Measurements from ENCODE around the gene FCSK. TPM values are rescaled to one million over a fixed set of nuclear protein-coding genes. Genes with fewer than 3 reads are reported as not detected.

The FCSK gene
- total and polyA plus RNA-seq, 8 donors, result 5.8 to 92.7 (median 12.8) TPM

DNA sequence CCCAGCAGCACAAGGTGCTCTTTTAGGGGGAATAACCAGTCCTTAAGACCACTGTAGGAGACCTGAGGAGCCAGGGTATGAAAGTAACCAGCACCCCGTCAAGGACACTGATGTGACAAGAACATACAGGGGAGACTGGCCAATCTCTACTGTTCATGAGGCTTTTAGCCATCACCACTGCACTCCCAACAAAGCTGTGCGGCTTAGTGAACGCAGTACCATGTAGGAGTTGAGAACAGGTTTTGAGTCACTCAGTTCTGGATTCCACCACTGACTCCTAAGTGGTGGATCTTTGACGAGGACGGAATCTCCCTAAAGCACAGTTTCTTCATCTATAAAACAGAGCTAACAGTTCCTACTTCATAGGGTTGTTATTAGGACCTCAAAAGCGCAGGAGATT lies 42.1 kb downstream of the FCSK start:
- no peak overlapping the region for H3K27ac ChIP-seq
- H3K4me1 ChIP-seq, result no peaks in the 10 kb centered on the region
- no peak overlapping the region for H3K4me3 ChIP-seq
- WGBS, 5 donors, result 92 to 97% (median 94%) methylated on average over 6 of the region's 6 CpGs
- no peaks in the 10 kb centered on the region for H3K27me3 ChIP-seq
- intact Hi-C loops (cut with DNase I; ENCODE audit: low total_unique reads), result no loop called here
- H3K9me3 ChIP-seq, result no peaks in the 10 kb centered on the region
- H3K36me3 ChIP-seq, result peaks cover 38 to 100% (median 96%) of the 10 kb centered on the region in 4 donors
- TF ChIP-seq, protein P1, sequence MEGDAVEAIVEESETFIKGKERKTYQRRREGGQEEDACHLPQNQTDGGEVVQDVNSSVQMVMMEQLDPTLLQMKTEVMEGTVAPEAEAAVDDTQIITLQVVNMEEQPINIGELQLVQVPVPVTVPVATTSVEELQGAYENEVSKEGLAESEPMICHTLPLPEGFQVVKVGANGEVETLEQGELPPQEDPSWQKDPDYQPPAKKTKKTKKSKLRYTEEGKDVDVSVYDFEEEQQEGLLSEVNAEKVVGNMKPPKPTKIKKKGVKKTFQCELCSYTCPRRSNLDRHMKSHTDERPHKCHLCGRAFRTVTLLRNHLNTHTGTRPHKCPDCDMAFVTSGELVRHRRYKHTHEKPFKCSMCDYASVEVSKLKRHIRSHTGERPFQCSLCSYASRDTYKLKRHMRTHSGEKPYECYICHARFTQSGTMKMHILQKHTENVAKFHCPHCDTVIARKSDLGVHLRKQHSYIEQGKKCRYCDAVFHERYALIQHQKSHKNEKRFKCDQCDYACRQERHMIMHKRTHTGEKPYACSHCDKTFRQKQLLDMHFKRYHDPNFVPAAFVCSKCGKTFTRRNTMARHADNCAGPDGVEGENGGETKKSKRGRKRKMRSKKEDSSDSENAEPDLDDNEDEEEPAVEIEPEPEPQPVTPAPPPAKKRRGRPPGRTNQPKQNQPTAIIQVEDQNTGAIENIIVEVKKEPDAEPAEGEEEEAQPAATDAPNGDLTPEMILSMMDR (IDR thresholded peaks at IDR 0.05), result no peak
- no peak for TF ChIP-seq EP300 (IDR thresholded peaks at IDR 0.05)
- no peak for TF ChIP-seq POLR2AphosphoS5 (IDR thresholded peaks at IDR 0.05)
- TF ChIP-seq POLR2A (IDR thresholded peaks at IDR 0.05), result no peak
- no peak for DNase-seq

DNA sequence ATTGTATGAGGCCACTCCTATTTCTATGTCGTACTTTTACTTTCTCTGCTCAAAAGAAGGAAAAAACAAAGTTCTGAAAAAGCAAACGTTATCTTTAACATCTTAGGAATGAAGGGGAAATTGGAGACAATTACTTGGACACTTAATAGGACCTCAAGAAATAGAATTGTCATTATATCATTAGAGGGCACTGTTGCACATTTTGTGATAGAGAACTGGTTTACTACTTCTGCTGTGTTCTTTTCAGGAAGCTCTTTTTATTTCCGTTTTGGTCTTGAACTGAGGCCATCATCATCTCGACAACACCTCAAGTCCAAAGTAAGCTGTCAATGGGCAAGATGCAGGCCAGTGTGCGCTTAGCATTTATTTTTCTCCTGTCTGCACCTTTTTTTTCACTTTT lies 54.4 kb downstream of the FCSK start:
- Histone ChIP-seq H3K9me3 (no peaks in the 10 kb centered on the region), H3K4me3 (no peak overlapping the region), H3K36me3 (peaks cover 57 to 99% (median 97%) of the 10 kb centered on the region in 4 donors), H3K4me1 (no peaks in the 10 kb centered on the region), H3K27me3 (no peaks in the 10 kb centered on the region), H3K27ac (no peak overlapping the region)
- no peak for DNase-seq
- WGBS, 5 donors, result 57 to 72% (median 70%) methylated on average over 5 of the region's 5 CpGs
- TF ChIP-seq POLR2AphosphoS5 (IDR thresholded peaks at IDR 0.05) (no peak), EP300 (IDR thresholded peaks at IDR 0.05) (no peak), POLR2A (IDR thresholded peaks at IDR 0.05) (no peak)
- TF ChIP-seq, protein P1 (IDR thresholded peaks at IDR 0.05), result no peak
- intact Hi-C loops (cut with DNase I; ENCODE audit: low total_unique reads), result no loop called here

DNA sequence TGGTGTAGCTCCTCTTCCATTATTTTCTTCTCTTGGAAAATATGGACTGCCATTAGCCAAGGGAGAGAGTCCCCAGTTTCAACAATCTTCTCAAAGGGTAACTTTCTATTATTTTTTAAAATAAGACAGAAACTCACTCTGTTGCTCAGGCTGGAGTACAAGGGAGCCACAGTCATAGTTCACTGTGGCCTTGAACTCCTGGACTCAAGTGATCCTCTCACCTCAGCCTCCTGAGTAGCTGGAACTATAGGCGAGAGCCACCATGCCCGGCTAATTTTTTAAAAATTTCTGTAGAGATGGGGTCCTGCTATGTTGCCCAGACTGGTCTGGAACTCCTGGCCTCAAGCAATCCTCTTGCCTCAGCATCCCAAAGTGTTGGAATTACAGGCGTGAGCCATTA lies 55.8 kb downstream of the FCSK start:
- Histone ChIP-seq H3K4me3 (no peak overlapping the region), H3K36me3 (peaks cover 67 to 100% (median 98%) of the 10 kb centered on the region in 4 donors), H3K9me3 (no peaks in the 10 kb centered on the region), H3K27me3 (no peaks in the 10 kb centered on the region), H3K4me1 (no peaks in the 10 kb centered on the region), H3K27ac (no peak overlapping the region)
- DNase-seq, result no peak
- 94 to 100% (median 95%) methylated on average over 3 of the region's 3 CpGs for WGBS, 5 donors
- intact Hi-C loops (cut with DNase I; ENCODE audit: low total_unique reads), result no loop called here
- TF ChIP-seq, protein P1 (IDR thresholded peaks at IDR 0.05), result no peak
- no peak for TF ChIP-seq POLR2A (IDR thresholded peaks at IDR 0.05)

DNA sequence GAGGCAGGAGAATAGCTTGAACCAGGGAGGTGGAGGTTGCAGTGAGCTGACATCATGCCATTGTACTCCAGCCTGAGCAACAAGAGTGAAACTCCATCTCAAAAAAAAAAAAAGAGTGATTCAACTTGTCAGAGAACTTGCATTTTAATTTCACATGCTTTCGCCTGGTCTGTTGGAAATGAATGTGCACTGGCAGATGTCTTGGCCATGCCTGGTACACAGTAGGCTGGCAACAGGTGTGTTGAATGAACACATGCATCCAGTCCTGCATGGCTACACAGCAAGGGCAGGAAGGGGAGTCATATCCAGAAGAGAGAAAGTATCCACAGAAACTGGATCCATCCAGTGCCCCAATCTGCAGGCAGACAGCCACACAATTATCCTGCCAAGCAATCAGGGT lies 57.4 kb downstream of the FCSK start:
- Histone ChIP-seq H3K27ac (no peak overlapping the region), H3K4me1 (no peaks in the 10 kb centered on the region), H3K36me3 (peaks cover 79 to 100% (median 100%) of the 10 kb centered on the region in 4 donors), H3K27me3 (no peaks in the 10 kb centered on the region), H3K9me3 (no peaks in the 10 kb centered on the region), H3K4me3 (no peak overlapping the region)
- intact Hi-C loops (cut with DNase I; ENCODE audit: low total_unique reads), result no loop called here
- no peak for TF ChIP-seq POLR2A (IDR thresholded peaks at IDR 0.05)
- no peak for TF ChIP-seq POLR2AphosphoS5 (IDR thresholded peaks at IDR 0.05)
- no peak for TF ChIP-seq EP300 (IDR thresholded peaks at IDR 0.05)
- TF ChIP-seq, protein P1 (IDR thresholded peaks at IDR 0.05), result no peak
- DNase-seq, result no peak
- 95 to 100% (median 98%) methylated on average over 1 of the region's 1 CpG for WGBS, 5 donors
